Measurements from ENCODE around the gene HIGD1B. TPM values are rescaled to one million over a fixed set of nuclear protein-coding genes. Genes with fewer than 3 reads are reported as not detected.

HIGD1B gene
- total and polyA plus RNA-seq, 2 donors from 2014 or later: 2.2 to 3.2 TPM

DNA sequence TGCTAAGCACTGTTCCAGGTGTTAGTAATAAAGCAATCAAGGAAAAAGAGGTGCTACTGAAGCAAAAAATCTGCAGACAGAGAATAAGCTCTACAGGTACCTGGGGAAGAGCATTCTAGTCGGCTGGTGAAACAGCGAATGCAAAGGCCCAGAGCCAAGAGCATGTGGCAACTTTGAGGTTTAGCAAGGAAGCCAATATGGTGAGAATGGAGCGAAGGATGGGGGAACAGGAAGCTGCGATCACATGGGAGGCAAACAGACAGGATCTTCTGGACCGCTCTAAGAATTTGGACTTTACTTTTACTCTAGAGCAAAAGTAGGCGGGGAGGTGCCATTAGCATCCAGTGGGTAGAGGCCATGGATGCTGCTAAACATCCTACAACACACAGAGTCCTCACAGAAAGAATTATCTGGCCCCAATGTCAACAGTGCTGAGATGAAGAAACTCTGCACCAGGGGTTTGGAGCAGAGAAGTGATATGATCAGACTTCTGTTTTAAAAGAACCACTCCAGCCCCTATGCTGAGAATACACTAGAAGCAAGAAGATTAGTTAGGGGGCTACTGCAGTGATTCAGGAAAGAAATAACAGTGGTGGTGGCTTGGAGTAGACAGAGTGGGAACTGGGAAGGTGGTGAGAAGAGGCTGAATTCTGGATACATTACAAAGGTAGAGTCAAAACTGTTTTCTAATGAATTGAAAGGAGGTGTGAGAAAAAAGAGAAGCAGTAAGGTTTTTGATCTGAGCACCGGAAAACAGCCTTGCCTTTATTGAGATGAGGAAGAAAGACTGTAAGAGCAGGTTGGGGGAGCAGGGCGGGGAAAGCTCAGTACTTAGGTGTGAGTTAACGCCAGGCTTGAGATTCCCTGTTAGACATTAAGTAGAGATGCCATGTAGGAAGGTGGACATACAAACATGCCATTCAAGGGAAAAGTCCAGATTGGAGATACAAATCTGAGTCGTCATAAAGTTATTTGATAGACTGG is 40.6 kb downstream of the HIGD1B start:
- FAIRE-seq: no peak
- Histone ChIP-seq H3K36me3 (ENCODE audit: control insufficient read depth in 2 of 3, insufficient read depth in 3 of 3, low read length in 3 of 3) (peaks cover 7 to 32% (median 19%) of the 10 kb centered on the region in 3 donors), H3K27ac (ENCODE audit: low read depth in 2 of 2, low read length in 2 of 2) (no peak overlapping the region), H3K9ac (ENCODE audit: low read length in 3 of 3) (no peak overlapping the region), H3K4me3 (ENCODE audit: low read length in 3 of 3) (no peak overlapping the region), H3K27me3 (ENCODE audit: control insufficient read depth, insufficient read depth, low read length) (no peaks in the 10 kb centered on the region), H3K9me3 (ENCODE audit: control insufficient read depth in 2 of 3, insufficient read depth in 1 of 3, low read length in 3 of 3) (no peaks in the 10 kb centered on the region), H3K4me1 (ENCODE audit: control insufficient read depth in 2 of 3, insufficient read depth in 2 of 3, low read depth in 1 of 3, low read length in 3 of 3) (peaks cover 0 to 4% (median 0%) of the 10 kb centered on the region in 3 donors)
- TF ChIP-seq, protein P1, sequence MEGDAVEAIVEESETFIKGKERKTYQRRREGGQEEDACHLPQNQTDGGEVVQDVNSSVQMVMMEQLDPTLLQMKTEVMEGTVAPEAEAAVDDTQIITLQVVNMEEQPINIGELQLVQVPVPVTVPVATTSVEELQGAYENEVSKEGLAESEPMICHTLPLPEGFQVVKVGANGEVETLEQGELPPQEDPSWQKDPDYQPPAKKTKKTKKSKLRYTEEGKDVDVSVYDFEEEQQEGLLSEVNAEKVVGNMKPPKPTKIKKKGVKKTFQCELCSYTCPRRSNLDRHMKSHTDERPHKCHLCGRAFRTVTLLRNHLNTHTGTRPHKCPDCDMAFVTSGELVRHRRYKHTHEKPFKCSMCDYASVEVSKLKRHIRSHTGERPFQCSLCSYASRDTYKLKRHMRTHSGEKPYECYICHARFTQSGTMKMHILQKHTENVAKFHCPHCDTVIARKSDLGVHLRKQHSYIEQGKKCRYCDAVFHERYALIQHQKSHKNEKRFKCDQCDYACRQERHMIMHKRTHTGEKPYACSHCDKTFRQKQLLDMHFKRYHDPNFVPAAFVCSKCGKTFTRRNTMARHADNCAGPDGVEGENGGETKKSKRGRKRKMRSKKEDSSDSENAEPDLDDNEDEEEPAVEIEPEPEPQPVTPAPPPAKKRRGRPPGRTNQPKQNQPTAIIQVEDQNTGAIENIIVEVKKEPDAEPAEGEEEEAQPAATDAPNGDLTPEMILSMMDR (IDR thresholded peaks at IDR 0.05; ENCODE audit: borderline replicate concordance, extremely low read depth, insufficient read depth): no peak
- intact Hi-C loops (cut with DNase I): no loop called here
- DNase-seq: no peak

DNA sequence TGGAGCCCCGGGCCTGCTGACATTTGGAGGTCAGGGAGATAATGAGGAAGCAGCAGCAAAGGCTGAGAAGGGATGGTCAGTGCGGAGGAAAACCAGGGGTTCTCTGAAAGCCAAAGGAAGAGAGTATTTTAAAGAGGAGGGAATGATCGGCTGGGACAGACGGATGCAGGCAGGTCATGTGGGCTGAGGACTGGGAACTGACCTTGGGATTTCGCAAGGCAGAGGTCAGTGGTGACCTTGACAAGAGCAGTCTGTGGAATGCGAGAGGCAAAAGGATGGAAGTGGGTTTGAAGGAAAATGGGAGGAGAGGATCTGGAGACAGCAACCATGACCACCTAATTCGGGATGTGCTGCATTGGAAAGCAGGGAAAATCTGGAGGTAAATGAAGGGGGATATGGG is 41.3 kb downstream of the HIGD1B start:
- TF ChIP-seq, protein P1 (IDR thresholded peaks at IDR 0.05; ENCODE audit: borderline replicate concordance, extremely low read depth, insufficient read depth): no peak
- Histone ChIP-seq H3K9ac (ENCODE audit: low read length in 3 of 3) (no peak overlapping the region), H3K36me3 (ENCODE audit: control insufficient read depth in 2 of 3, insufficient read depth in 3 of 3, low read length in 3 of 3) (peaks cover 5 to 28% (median 16%) of the 10 kb centered on the region in 3 donors), H3K27ac (ENCODE audit: low read depth in 2 of 2, low read length in 2 of 2) (no peak overlapping the region), H3K9me3 (ENCODE audit: control insufficient read depth in 2 of 3, insufficient read depth in 1 of 3, low read length in 3 of 3) (no peaks in the 10 kb centered on the region), H3K4me3 (ENCODE audit: low read length in 3 of 3) (no peak overlapping the region), H3K4me1 (ENCODE audit: control insufficient read depth in 2 of 3, insufficient read depth in 2 of 3, low read depth in 1 of 3, low read length in 3 of 3) (peaks cover 0 to 4% (median 0%) of the 10 kb centered on the region in 3 donors), H3K27me3 (ENCODE audit: control insufficient read depth, insufficient read depth, low read length) (no peaks in the 10 kb centered on the region)
- FAIRE-seq (no peak), DNase-seq (no peak)
- intact Hi-C loops (cut with DNase I): no loop called here

DNA sequence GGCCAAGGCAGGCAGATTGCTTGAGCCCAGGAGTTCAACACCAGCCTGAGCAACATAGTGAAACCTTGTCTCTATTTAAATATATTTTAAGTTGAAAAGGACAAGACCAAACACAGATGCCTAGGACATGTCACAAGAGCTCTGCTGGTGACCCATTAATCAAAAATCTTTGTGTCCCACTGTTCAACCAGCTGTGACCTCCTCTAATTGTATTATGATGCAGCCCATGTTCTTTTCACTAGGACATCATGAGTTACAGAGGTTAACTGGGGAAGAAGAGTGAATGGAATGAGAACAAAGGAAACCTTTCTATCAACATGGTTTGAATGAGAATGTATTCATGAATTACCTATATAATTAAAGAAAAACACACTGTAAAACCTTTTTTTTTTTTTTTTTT is 44.6 kb downstream of the HIGD1B start:
- H3K9ac ChIP-seq (ENCODE audit: low read length in 3 of 3): no peak overlapping the region
- no peaks in the 10 kb centered on the region for H3K9me3 ChIP-seq (ENCODE audit: control insufficient read depth in 2 of 3, insufficient read depth in 1 of 3, low read length in 3 of 3)
- no peaks in the 10 kb centered on the region for H3K27me3 ChIP-seq (ENCODE audit: control insufficient read depth, insufficient read depth, low read length)
- no peak overlapping the region for H3K4me3 ChIP-seq (ENCODE audit: low read length in 3 of 3)
- peaks cover 0 to 4% (median 0%) of the 10 kb centered on the region in 3 donors for H3K4me1 ChIP-seq (ENCODE audit: control insufficient read depth in 2 of 3, insufficient read depth in 2 of 3, low read depth in 1 of 3, low read length in 3 of 3)
- H3K27ac ChIP-seq (ENCODE audit: low read depth in 2 of 2, low read length in 2 of 2): no peak overlapping the region
- intact Hi-C loops (cut with DNase I): no loop called here
- TF ChIP-seq, protein P1 (IDR thresholded peaks at IDR 0.05; ENCODE audit: borderline replicate concordance, extremely low read depth, insufficient read depth): no peak
- DNase-seq: no peak
- peaks cover 0 to 12% (median 3%) of the 10 kb centered on the region in 3 donors for H3K36me3 ChIP-seq (ENCODE audit: control insufficient read depth in 2 of 3, insufficient read depth in 3 of 3, low read length in 3 of 3)
- no peak for FAIRE-seq

Measured in kidney (tissue), 14 donors.